Mesothelial cell of epicardium (in vitro differentiated cells): ENCODE data around the gene AHRR. TPM values are rescaled to one million over a fixed set of nuclear protein-coding genes. Genes with fewer than 3 reads are reported as not detected.

Experiments used
- DNase-seq, 2 experiments: peaks; one replicate each; pipeline ENCODE4 v3.0.0; 2021; ENCODE audit warnings: low spot score in 2 of 2; ENCODE audit not compliant: unreplicated experiment in 2 of 2
- H3K27ac Mint-ChIP-seq: 2 replicates; pipeline ENCODE4 v1.8.0; 2021; ENCODE audit warnings: mixed read lengths
- H3K27me3 Mint-ChIP-seq: 2 replicates; pipeline ENCODE4 v1.8.0; 2021; ENCODE audit warnings: low read depth, mixed read lengths
- H3K36me3 Mint-ChIP-seq: 2 replicates; pipeline ENCODE4 v1.8.0; 2021; ENCODE audit warnings: mixed read lengths
- H3K4me1 Mint-ChIP-seq: 2 replicates; pipeline ENCODE4 v1.8.0; 2021; ENCODE audit warnings: mixed read lengths
- H3K4me3 Mint-ChIP-seq: 2 replicates; pipeline ENCODE4 v1.8.0; 2021; ENCODE audit warnings: mild to moderate bottlenecking, moderate library complexity, mixed read lengths
- H3K9me3 Mint-ChIP-seq: 2 replicates; pipeline ENCODE4 v1.8.0; 2021; ENCODE audit warnings: mixed read lengths
- total RNA-seq: library from RNA; stranded (reverse); gene quantifications from 3 replicates; pipeline ENCODE4 v1.2.1, GENCODE V29; 2021
- TF ChIP-seq, protein P1 (sequence below): fragments of 200-600 bp; sonication (generic); IDR thresholded peaks from one replicate; pipeline ENCODE4 v1.5.0; 2021; ENCODE audit warnings: antibody characterized with exemption; ENCODE audit not compliant: unreplicated experiment

Gene AHRR
- total RNA-seq, 1 donor from 2014 or later, result 12.7 TPM

DNA sequence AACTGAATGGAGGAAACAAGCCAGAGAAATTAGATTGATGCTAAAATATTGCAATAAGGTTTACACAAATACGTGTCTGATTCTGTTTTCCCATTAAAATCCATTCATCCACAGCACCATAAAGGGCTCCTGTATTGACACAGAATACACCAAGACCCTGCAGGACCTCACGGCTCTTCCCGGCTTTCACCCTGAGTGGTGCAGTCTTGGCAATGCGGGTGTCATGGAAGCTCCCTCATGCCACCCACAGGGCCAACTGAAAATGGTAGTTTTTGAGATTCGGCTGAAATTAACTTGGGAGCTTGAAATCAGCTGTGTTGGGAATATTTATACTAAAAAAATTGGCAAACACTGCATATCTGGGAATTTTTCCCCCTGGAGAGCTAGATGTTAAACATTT lies 104.2 kb downstream of the AHRR start:
- DNase-seq, result no peak
- TF ChIP-seq, protein P1, sequence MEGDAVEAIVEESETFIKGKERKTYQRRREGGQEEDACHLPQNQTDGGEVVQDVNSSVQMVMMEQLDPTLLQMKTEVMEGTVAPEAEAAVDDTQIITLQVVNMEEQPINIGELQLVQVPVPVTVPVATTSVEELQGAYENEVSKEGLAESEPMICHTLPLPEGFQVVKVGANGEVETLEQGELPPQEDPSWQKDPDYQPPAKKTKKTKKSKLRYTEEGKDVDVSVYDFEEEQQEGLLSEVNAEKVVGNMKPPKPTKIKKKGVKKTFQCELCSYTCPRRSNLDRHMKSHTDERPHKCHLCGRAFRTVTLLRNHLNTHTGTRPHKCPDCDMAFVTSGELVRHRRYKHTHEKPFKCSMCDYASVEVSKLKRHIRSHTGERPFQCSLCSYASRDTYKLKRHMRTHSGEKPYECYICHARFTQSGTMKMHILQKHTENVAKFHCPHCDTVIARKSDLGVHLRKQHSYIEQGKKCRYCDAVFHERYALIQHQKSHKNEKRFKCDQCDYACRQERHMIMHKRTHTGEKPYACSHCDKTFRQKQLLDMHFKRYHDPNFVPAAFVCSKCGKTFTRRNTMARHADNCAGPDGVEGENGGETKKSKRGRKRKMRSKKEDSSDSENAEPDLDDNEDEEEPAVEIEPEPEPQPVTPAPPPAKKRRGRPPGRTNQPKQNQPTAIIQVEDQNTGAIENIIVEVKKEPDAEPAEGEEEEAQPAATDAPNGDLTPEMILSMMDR, result no peak
- peaks cover 7% of the 10 kb centered on the region for H3K4me1 Mint-ChIP-seq
- H3K4me3 Mint-ChIP-seq, result no peak overlapping the region
- H3K27ac Mint-ChIP-seq, result no peak overlapping the region
- no peaks in the 10 kb centered on the region for H3K9me3 Mint-ChIP-seq
- H3K27me3 Mint-ChIP-seq, result no peaks in the 10 kb centered on the region
- peaks cover 11% of the 10 kb centered on the region for H3K36me3 Mint-ChIP-seq

DNA sequence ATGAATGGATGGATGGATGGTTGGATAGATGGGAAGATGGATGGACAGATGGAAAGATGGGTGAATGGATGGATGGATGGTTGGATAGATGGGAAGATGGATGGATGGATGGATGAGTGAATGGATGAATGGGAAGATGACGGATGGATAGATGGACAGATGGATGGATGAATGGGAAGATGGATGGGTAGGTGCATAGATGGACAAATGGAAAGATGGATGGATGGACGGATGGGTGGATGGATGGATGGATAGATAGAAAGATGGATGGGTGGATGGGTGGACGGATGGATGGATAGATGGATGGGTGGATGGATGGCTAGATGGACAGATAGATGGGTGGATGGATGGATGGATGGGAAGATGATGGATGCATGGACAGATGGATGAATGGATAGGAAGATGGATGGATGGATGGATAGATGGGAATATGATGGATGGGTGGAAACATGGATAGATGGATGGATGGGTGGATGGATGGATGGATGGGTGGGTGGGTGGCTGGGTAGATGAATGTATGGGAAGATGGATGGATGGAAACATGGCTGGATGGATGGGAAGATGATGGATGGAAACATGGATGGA lies 105.0 kb downstream of the AHRR start:
- DNase-seq, result no peak
- Mint-ChIP-seq H3K9me3 (no peaks in the 10 kb centered on the region), H3K36me3 (peaks cover 11% of the 10 kb centered on the region), H3K4me3 (no peak overlapping the region), H3K4me1 (peaks cover 7% of the 10 kb centered on the region), H3K27ac (no peak overlapping the region), H3K27me3 (no peaks in the 10 kb centered on the region)
- TF ChIP-seq, protein P1, result no peak

DNA sequence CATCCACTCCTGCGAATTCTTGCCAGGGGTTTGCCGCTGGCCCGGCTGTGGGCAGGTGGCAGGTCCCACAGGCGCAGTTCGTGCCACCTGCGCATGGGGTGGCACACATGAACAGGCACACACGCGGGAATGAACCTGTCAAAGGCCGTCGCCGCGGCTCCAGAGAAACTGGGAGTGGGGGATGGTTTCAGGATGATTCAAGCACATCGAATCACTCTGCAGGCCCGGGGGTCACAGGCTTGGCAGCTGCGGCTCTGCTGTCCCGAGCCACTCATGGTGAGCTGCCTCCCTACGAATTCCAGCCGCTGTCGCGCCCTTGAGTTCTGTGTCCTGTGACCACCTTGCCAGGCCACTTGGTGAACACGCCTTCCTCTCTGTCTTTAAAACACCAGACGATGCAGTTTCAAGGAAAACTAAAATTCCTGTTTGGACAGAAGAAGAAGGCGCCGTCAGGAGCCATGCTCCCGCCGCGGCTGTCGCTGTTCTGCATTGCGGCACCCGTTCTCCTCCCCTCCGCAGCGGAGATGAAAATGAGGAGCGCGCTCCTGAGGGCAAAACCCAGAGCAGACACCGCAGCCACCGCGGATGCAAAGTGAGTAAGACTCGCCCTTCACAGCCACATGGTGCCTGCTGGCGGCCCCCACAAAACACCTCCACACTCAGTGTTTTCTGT lies 106.0 kb downstream of the AHRR start:
- Mint-ChIP-seq H3K27me3 (no peaks in the 10 kb centered on the region), H3K36me3 (peaks cover 11% of the 10 kb centered on the region), H3K9me3 (no peaks in the 10 kb centered on the region), H3K27ac (no peak overlapping the region), H3K4me1 (peaks cover 7% of the 10 kb centered on the region), H3K4me3 (no peak overlapping the region)
- TF ChIP-seq, protein P1, result no peak
- DNase-seq, result peak in 1 of 2 experiments; percentile 32

DNA sequence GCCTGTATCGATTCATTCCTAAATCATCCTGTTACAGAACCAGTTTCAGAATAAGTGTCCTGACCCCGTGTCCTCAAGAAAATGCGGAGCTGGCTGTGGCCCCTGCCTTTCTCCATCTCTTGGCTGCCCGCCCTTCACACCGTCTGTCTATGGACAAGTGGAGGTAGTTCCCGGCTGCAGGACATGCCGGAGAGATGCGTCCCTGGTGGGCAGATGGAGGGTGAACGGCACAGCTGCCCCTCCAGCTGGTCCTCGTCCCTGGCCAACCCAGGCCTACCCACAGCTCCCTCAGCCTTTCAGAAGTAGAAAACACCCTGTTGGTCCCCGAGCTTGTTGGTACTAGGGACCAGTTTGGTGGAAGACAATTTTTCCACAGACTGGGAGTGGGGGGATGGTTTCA lies 106.7 kb downstream of the AHRR start:
- TF ChIP-seq, protein P1, result no peak
- H3K9me3 Mint-ChIP-seq, result no peaks in the 10 kb centered on the region
- H3K27ac Mint-ChIP-seq, result no peak overlapping the region
- H3K4me1 Mint-ChIP-seq, result peaks cover 7% of the 10 kb centered on the region
- DNase-seq, result peak in 1 of 2 experiments; percentile 33
- peaks cover 10% of the 10 kb centered on the region for H3K36me3 Mint-ChIP-seq
- no peaks in the 10 kb centered on the region for H3K27me3 Mint-ChIP-seq
- H3K4me3 Mint-ChIP-seq, result no peak overlapping the region

DNA sequence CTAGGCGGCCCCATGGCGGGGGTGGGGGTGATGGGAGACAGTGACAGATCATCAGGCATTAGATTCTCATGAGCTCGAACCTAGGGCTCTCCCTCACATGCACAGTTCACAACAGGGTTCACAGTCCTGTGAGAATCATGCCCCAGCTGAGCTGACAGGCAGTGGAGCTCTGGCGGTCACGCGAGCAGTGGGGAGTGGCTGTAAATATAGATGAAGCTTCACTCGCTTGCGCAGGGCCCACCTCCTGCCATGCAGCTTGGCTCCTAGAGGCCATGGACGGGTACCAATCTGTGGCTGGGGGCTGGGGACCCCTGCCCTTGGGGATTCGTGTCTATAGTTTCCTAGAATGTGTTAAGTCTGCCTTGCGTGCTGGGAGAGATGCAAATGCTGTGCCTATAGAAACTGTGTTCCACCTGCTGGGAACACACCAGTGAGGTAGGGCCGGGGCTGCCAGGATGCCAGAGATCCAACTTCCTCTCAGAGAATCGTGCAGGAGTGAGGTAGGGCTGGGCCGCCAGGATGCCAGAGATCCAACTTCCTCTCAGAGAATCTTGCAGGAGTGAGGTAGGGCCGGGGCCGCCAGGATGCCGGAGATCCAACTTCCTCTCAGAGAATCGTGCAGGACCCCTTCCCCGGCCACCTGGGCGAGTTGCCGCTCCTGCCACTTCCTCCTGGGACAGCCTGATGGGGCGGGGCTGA lies 107.4 kb downstream of the AHRR start:
- H3K4me1 Mint-ChIP-seq, result peaks cover 7% of the 10 kb centered on the region
- H3K9me3 Mint-ChIP-seq, result no peaks in the 10 kb centered on the region

More for the DNA sequence above, 107.4 kb downstream of the AHRR start:
- Mint-ChIP-seq H3K27me3 (no peaks in the 10 kb centered on the region), H3K27ac (no peak overlapping the region), H3K4me3 (no peak overlapping the region), H3K36me3 (peaks cover 10% of the 10 kb centered on the region)
- peak in 1 of 2 experiments; percentile 19 for DNase-seq
- TF ChIP-seq, protein P1, result no peak
